HEK293 (cell line): Measurements from ENCODE around the gene DLG2.

Source experiments
- CTCF ChIA-PET: fragments of 350-600 bp; formaldehyde crosslinking; extraction: SDS; loops from one replicate; lab custom pipeline; 2021; ENCODE audit warnings: antibody characterized with exemption; lab: Yijun Ruan, JAX
- POLR2A ChIA-PET: fragments of 300-600 bp; formaldehyde crosslinking; extraction: SDS; loops from one replicate; lab custom pipeline; 2020; ENCODE audit warnings: antibody characterized with exemption, inconsistent platforms; lab: Yijun Ruan, JAX
- H3K27ac ChIP-seq: fragments of 200-500 bp; sonication (Bioruptor generic); 2 replicates; pipeline ENCODE4 v1.5.1; 2014; ENCODE audit warnings: low read depth, low read length, control low read depth, inconsistent platforms; ENCODE audit errors: extremely low read depth
- H3K36me3 ChIP-seq, 2 experiments: fragments of 200-500 bp in 1 of 2; sonication (Bioruptor generic) in 1 of 2; 1 replicate in 1 of 2; 2 replicates in 1 of 2; pipeline ENCODE4 v1.5.1; 2014 to 2017; ENCODE audit warnings: inconsistent platforms in 2 of 2, low read length in 2 of 2; ENCODE audit not compliant: control insufficient read depth in 2 of 2, insufficient read depth in 1 of 2
- H3K4me1 ChIP-seq: fragments of 200-500 bp; sonication (Bioruptor generic); 2 replicates; pipeline ENCODE4 v1.5.1; 2014; ENCODE audit warnings: mild to moderate bottlenecking, low read length, inconsistent platforms; ENCODE audit not compliant: control insufficient read depth, insufficient read depth
- H3K4me3 ChIP-seq: 2 replicates; pipeline ENCODE4 v1.5.1; 2011; ENCODE audit warnings: low read depth, mild to moderate bottlenecking, control low read depth, low read length, moderate library complexity
- H3K9me3 ChIP-seq: fragments of 200-500 bp; sonication (Bioruptor generic); 2 replicates; pipeline ENCODE4 v1.5.1; 2014; ENCODE audit warnings: low read depth, low read length, inconsistent platforms; ENCODE audit not compliant: control insufficient read depth, insufficient read depth
- EGR2 ChIP-seq: fragments of 450-650 bp; formaldehyde crosslinking; IDR thresholded peaks from 2 replicates; pipeline ENCODE4 v1.5.1; 2016; ENCODE audit warnings: low read depth, missing biosample characterization, missing genetic modification characterization
- FEZF1 ChIP-seq: fragments of 450-650 bp; formaldehyde crosslinking; IDR thresholded peaks from 2 replicates; pipeline ENCODE4 v1.5.1; 2016; ENCODE audit warnings: missing biosample characterization, missing genetic modification characterization
- HOXA7 ChIP-seq: sonication (generic); formaldehyde crosslinking; IDR thresholded peaks from 2 replicates; pipeline ENCODE4 v1.8.1; 2022; ENCODE audit warnings: missing genetic modification reagents, borderline replicate concordance
- KLF9 ChIP-seq: fragments of 450-650 bp; formaldehyde crosslinking; IDR thresholded peaks from 2 replicates; pipeline ENCODE4 v1.5.1; 2016; ENCODE audit warnings: missing biosample characterization, missing genetic modification characterization, low read depth
- RBAK ChIP-seq: fragments of 450-650 bp; formaldehyde crosslinking; IDR thresholded peaks from 2 replicates; pipeline ENCODE4 v1.5.1; 2016; ENCODE audit warnings: missing biosample characterization, missing genetic modification characterization
- REST ChIP-seq: fragments of 450-650 bp; formaldehyde crosslinking; IDR thresholded peaks from 2 replicates; pipeline ENCODE4 v1.5.1; 2016; ENCODE audit warnings: missing biosample characterization, missing genetic modification characterization
- SP2 ChIP-seq: fragments of 450-650 bp; formaldehyde crosslinking; IDR thresholded peaks from 2 replicates; pipeline ENCODE4 v1.5.1; 2016; ENCODE audit warnings: missing biosample characterization, missing genetic modification characterization
- TCF7L2 ChIP-seq: IDR thresholded peaks from 2 replicates; pipeline ENCODE4 v1.6.1; 2011; ENCODE audit warnings: low read depth, mild to moderate bottlenecking, inconsistent platforms, low read length, moderate library complexity, borderline replicate concordance
- TSHZ1 ChIP-seq: fragments of 450-650 bp; formaldehyde crosslinking; IDR thresholded peaks from 2 replicates; pipeline ENCODE4 v1.5.1; 2016; ENCODE audit warnings: missing biosample characterization, missing genetic modification characterization, borderline replicate concordance
- WT1 ChIP-seq: fragments of 450-650 bp; formaldehyde crosslinking; IDR thresholded peaks from 2 replicates; pipeline ENCODE4 v1.5.1; 2016; ENCODE audit warnings: missing biosample characterization, missing genetic modification characterization
- ZBTB44 ChIP-seq: fragments of 450-650 bp; IDR thresholded peaks from 2 replicates; pipeline ENCODE4 v1.5.1; 2018; ENCODE audit warnings: missing biosample characterization, mild to moderate bottlenecking, missing genetic modification characterization
- ZFHX2 ChIP-seq: fragments of 450-650 bp; formaldehyde crosslinking; conservative IDR thresholded peaks from 2 replicates; pipeline ENCODE4 v1.5.1; 2016; ENCODE audit warnings: missing biosample characterization, missing genetic modification characterization
- ZNF138 ChIP-seq: fragments of 450-650 bp; formaldehyde crosslinking; IDR thresholded peaks from 2 replicates; pipeline ENCODE4 v1.5.1; 2016; ENCODE audit warnings: missing biosample characterization, missing genetic modification characterization, borderline replicate concordance
- ZNF155 ChIP-seq: fragments of 450-650 bp; formaldehyde crosslinking; IDR thresholded peaks from 2 replicates; pipeline ENCODE4 v1.5.1; 2016; ENCODE audit warnings: missing biosample characterization, missing genetic modification characterization
- ZNF18 ChIP-seq: fragments of 450-650 bp; formaldehyde crosslinking; IDR thresholded peaks from 2 replicates; pipeline ENCODE4 v1.5.1; 2016; ENCODE audit warnings: missing biosample characterization, missing genetic modification characterization
- ZNF202 ChIP-seq: fragments of 450-650 bp; formaldehyde crosslinking; IDR thresholded peaks from 2 replicates; pipeline ENCODE4 v1.5.1; 2016; ENCODE audit warnings: missing biosample characterization, missing genetic modification characterization, borderline replicate concordance
- ZNF416 ChIP-seq: fragments of 450-650 bp; formaldehyde crosslinking; IDR thresholded peaks from 2 replicates; pipeline ENCODE4 v1.5.1; 2016; ENCODE audit warnings: missing biosample characterization, missing genetic modification characterization
- ZNF473 ChIP-seq: fragments of 450-650 bp; formaldehyde crosslinking; IDR thresholded peaks from 2 replicates; pipeline ENCODE4 v1.5.1; 2017; ENCODE audit warnings: missing biosample characterization, missing genetic modification characterization
- ZNF48 ChIP-seq: fragments of 450-650 bp; formaldehyde crosslinking; IDR thresholded peaks from 2 replicates; pipeline ENCODE4 v1.5.1; 2016; ENCODE audit warnings: missing biosample characterization, missing genetic modification characterization
- ZNF521 ChIP-seq: fragments of 450-650 bp; formaldehyde crosslinking; IDR thresholded peaks from 2 replicates; pipeline ENCODE4 v1.5.1; 2017; ENCODE audit warnings: missing biosample characterization, mild to moderate bottlenecking, missing genetic modification characterization
- ZNF610 ChIP-seq: fragments of 450-650 bp; formaldehyde crosslinking; IDR thresholded peaks from 2 replicates; pipeline ENCODE4 v1.5.1; 2016; ENCODE audit warnings: missing biosample characterization, missing genetic modification characterization, borderline replicate concordance
- ZNF639 ChIP-seq: fragments of 450-650 bp; formaldehyde crosslinking; IDR thresholded peaks from 2 replicates; pipeline ENCODE4 v1.5.1; 2016; ENCODE audit warnings: missing biosample characterization, missing genetic modification characterization
- ZNF670 ChIP-seq: fragments of 450-650 bp; formaldehyde crosslinking; IDR thresholded peaks from 2 replicates; pipeline ENCODE4 v1.5.1; 2016; ENCODE audit warnings: missing biosample characterization, missing genetic modification characterization, low read depth
- ZNF768 ChIP-seq: fragments of 450-650 bp; formaldehyde crosslinking; IDR thresholded peaks from 2 replicates; pipeline ENCODE4 v1.5.1; 2018; ENCODE audit warnings: missing biosample characterization, mild to moderate bottlenecking, missing genetic modification characterization
- ZNF837 ChIP-seq: fragments of 450-650 bp; formaldehyde crosslinking; IDR thresholded peaks from 2 replicates; pipeline ENCODE4 v1.5.1; 2016; ENCODE audit warnings: missing biosample characterization, missing genetic modification characterization
- ZXDB ChIP-seq: fragments of 450-650 bp; formaldehyde crosslinking; IDR thresholded peaks from 2 replicates; pipeline ENCODE4 v1.5.1; 2016; ENCODE audit warnings: missing biosample characterization, missing genetic modification characterization

Gene DLG2

GRCh38 chr11:84882056-84882455 lies 745.1 kb downstream of the DLG2 start (continued):
- TF ChIP-seq SP2 (tag by site-specific recombination) (no peak), RBAK (no peak), FEZF1 (tag by site-specific recombination) (no peak), ZNF202 (no peak), KLF9 (no peak), WT1 (tag by site-specific recombination) (no peak), ZNF837 (tag by site-specific recombination) (no peak), TSHZ1 (tag by site-specific recombination) (no peak), ZFHX2 (tag by site-specific recombination) (no peak)

GRCh38 chr11:84871116-84871515 lies 756.0 kb downstream of the DLG2 start:
- H3K27ac ChIP-seq = no peak overlapping the region
- ChIA-PET CTCF (interaction anchor here (0.6 kb wide), 1 partner anchor 39 kb away, joined by 3 read pairs; no protein-coding TSS in a partner anchor), POLR2A (no interaction called here)
- no peak overlapping the region for H3K4me3 ChIP-seq
- H3K36me3 ChIP-seq = no peaks in the 10 kb centered on the region
- no peaks in the 10 kb centered on the region for H3K4me1 ChIP-seq
- no peak for TF ChIP-seq ZNF18
- TF ChIP-seq EGR2 (tag by site-specific recombination) = no peak
- no peak for TF ChIP-seq ZBTB44 (tag by site-specific recombination)
- no peak for TF ChIP-seq TCF7L2
- no peak for TF ChIP-seq HOXA7 (CRISPR knock-in tag)
- no peak for TF ChIP-seq WT1 (tag by site-specific recombination)
- no peak for TF ChIP-seq ZNF521
- TF ChIP-seq ZNF138 (tag by site-specific recombination) = no peak
- TF ChIP-seq ZNF48 = no peak
- no peak for TF ChIP-seq ZNF610 (tag by site-specific recombination)
- no peak for TF ChIP-seq ZNF416 (tag by site-specific recombination)
- no peak for TF ChIP-seq ZNF670 (tag by site-specific recombination)
- TF ChIP-seq ZNF155 (tag by site-specific recombination) = no peak
- no peak for TF ChIP-seq REST (tag by site-specific recombination)
- no peak for TF ChIP-seq ZXDB
- no peak for TF ChIP-seq ZNF768 (tag by site-specific recombination)
- TF ChIP-seq ZNF473 = no peak
- TF ChIP-seq ZNF639 (tag by site-specific recombination) = no peak
- no peaks in the 10 kb centered on the region for H3K9me3 ChIP-seq
